ENCODE data around the gene LDLRAD3.

LDLRAD3 gene

GRCh38 chr11:35964841-35965240, 21.0 kb downstream of the LDLRAD3 start:
- Histone ChIP-seq H3K27ac (ENCODE audit: low read length) (no peak overlapping the region), H3K4me3 (ENCODE audit: low read length) (no peak overlapping the region), H3K27me3 (ENCODE audit: insufficient read depth, low read length) (no peaks in the 10 kb centered on the region), H3K9me3 (ENCODE audit: insufficient read depth, low read depth, low read length) (no peaks in the 10 kb centered on the region; the same call in 1 of the 2 replicates), H3K9ac (ENCODE audit: low read depth, low read length) (no peak overlapping the region), H3K4me1 (ENCODE audit: insufficient read depth, low read length) (peaks cover 9% of the 10 kb centered on the region), H3K36me3 (ENCODE audit: insufficient read depth, low read depth, low read length) (no peaks in the 10 kb centered on the region)

- no peak overlapping the region for H3K27ac ChIP-seq (ENCODE audit: low read length)
Observed at GRCh38 chr11:35967042-35967441, 23.2 kb downstream of the LDLRAD3 start.

GRCh38 chr11:35968386-35969088, 24.7 kb downstream of the LDLRAD3 start:
- Histone ChIP-seq H3K9me3 (ENCODE audit: insufficient read depth, low read depth, low read length) (no peaks in the 10 kb centered on the region), H3K4me1 (ENCODE audit: insufficient read depth, low read length) (peaks cover 9% of the 10 kb centered on the region), H3K36me3 (ENCODE audit: insufficient read depth, low read depth, low read length) (no peaks in the 10 kb centered on the region), H3K4me3 (ENCODE audit: low read length) (no peak overlapping the region), H3K27me3 (ENCODE audit: insufficient read depth, low read length) (no peaks in the 10 kb centered on the region), H3K9ac (ENCODE audit: low read depth, low read length) (no peak overlapping the region), H3K27ac (ENCODE audit: low read length) (no peak overlapping the region)

More at GRCh38 chr11:35967042-35967441, 23.2 kb downstream of the LDLRAD3 start:
- no peak overlapping the region for H3K9ac ChIP-seq (ENCODE audit: low read depth, low read length)
- no peaks in the 10 kb centered on the region; the same call in 1 of the 2 replicates for H3K9me3 ChIP-seq (ENCODE audit: insufficient read depth, low read depth, low read length)
- no peaks in the 10 kb centered on the region for H3K27me3 ChIP-seq (ENCODE audit: insufficient read depth, low read length)
- H3K36me3 ChIP-seq (ENCODE audit: insufficient read depth, low read depth, low read length), result no peaks in the 10 kb centered on the region
- H3K4me3 ChIP-seq (ENCODE audit: low read length), result no peak overlapping the region
- H3K4me1 ChIP-seq (ENCODE audit: insufficient read depth, low read length), result peaks cover 9% of the 10 kb centered on the region

GRCh38 chr11:35969089-35970042, 25.5 kb downstream of the LDLRAD3 start:
- Histone ChIP-seq H3K27me3 (ENCODE audit: insufficient read depth, low read length) (no peaks in the 10 kb centered on the region), H3K27ac (ENCODE audit: low read length) (no peak overlapping the region), H3K9me3 (ENCODE audit: insufficient read depth, low read depth, low read length) (peaks cover 6% of the 10 kb centered on the region), H3K9ac (ENCODE audit: low read depth, low read length) (no peak overlapping the region), H3K4me1 (ENCODE audit: insufficient read depth, low read length) (peaks cover 9% of the 10 kb centered on the region), H3K36me3 (ENCODE audit: insufficient read depth, low read depth, low read length) (no peaks in the 10 kb centered on the region), H3K4me3 (ENCODE audit: low read length) (no peak overlapping the region)

GRCh38 chr11:35970445-35970844, 26.6 kb downstream of the LDLRAD3 start:
- no peaks in the 10 kb centered on the region for H3K36me3 ChIP-seq (ENCODE audit: insufficient read depth, low read depth, low read length)
- no peak overlapping the region for H3K4me3 ChIP-seq (ENCODE audit: low read length)
- H3K9me3 ChIP-seq (ENCODE audit: insufficient read depth, low read depth, low read length), result peaks cover 6% of the 10 kb centered on the region
- H3K27ac ChIP-seq (ENCODE audit: low read length), result no peak overlapping the region
- H3K27me3 ChIP-seq (ENCODE audit: insufficient read depth, low read length), result no peaks in the 10 kb centered on the region
- H3K9ac ChIP-seq (ENCODE audit: low read depth, low read length), result no peak overlapping the region
- peaks cover 6% of the 10 kb centered on the region for H3K4me1 ChIP-seq (ENCODE audit: insufficient read depth, low read length)

- Histone ChIP-seq H3K4me3 (ENCODE audit: low read length) (no peak overlapping the region), H3K9me3 (ENCODE audit: insufficient read depth, low read depth, low read length) (peaks cover 6% of the 10 kb centered on the region), H3K9ac (ENCODE audit: low read depth, low read length) (no peak overlapping the region), H3K4me1 (ENCODE audit: insufficient read depth, low read length) (peaks cover 2% of the 10 kb centered on the region; the same call in 1 of the 2 replicates), H3K27me3 (ENCODE audit: insufficient read depth, low read length) (no peaks in the 10 kb centered on the region), H3K36me3 (ENCODE audit: insufficient read depth, low read depth, low read length) (no peaks in the 10 kb centered on the region), H3K27ac (ENCODE audit: low read length) (no peak overlapping the region)
Observed at GRCh38 chr11:35971841-35972422, 28.1 kb downstream of the LDLRAD3 start.

- Histone ChIP-seq H3K9me3 (ENCODE audit: insufficient read depth, low read depth, low read length) (peaks cover 6% of the 10 kb centered on the region), H3K9ac (ENCODE audit: low read depth, low read length) (no peak overlapping the region), H3K27ac (ENCODE audit: low read length) (no peak overlapping the region), H3K27me3 (ENCODE audit: insufficient read depth, low read length) (no peaks in the 10 kb centered on the region), H3K36me3 (ENCODE audit: insufficient read depth, low read depth, low read length) (no peaks in the 10 kb centered on the region), H3K4me3 (ENCODE audit: low read length) (no peak overlapping the region), H3K4me1 (ENCODE audit: insufficient read depth, low read length) (peaks cover 19% of the 10 kb centered on the region)
Observed at GRCh38 chr11:35974882-35975589, 31.2 kb downstream of the LDLRAD3 start.

GRCh38 chr11:35976434-35976833, 32.6 kb downstream of the LDLRAD3 start:
- H3K9ac ChIP-seq (ENCODE audit: low read depth, low read length), result no peak overlapping the region
- peaks cover 6% of the 10 kb centered on the region for H3K9me3 ChIP-seq (ENCODE audit: insufficient read depth, low read depth, low read length)
- peaks cover 26% of the 10 kb centered on the region for H3K4me1 ChIP-seq (ENCODE audit: insufficient read depth, low read length)
- no peaks in the 10 kb centered on the region for H3K36me3 ChIP-seq (ENCODE audit: insufficient read depth, low read depth, low read length)
- H3K27me3 ChIP-seq (ENCODE audit: insufficient read depth, low read length), result no peaks in the 10 kb centered on the region
- no peak overlapping the region for H3K27ac ChIP-seq (ENCODE audit: low read length)
- H3K4me3 ChIP-seq (ENCODE audit: low read length), result no peak overlapping the region

- no peak overlapping the region for H3K9ac ChIP-seq (ENCODE audit: low read depth, low read length)
- H3K9me3 ChIP-seq (ENCODE audit: insufficient read depth, low read depth, low read length), result peaks cover 6% of the 10 kb centered on the region
- no peaks in the 10 kb centered on the region for H3K27me3 ChIP-seq (ENCODE audit: insufficient read depth, low read length)
- no peak overlapping the region for H3K4me3 ChIP-seq (ENCODE audit: low read length)
- peaks cover 29% of the 10 kb centered on the region for H3K4me1 ChIP-seq (ENCODE audit: insufficient read depth, low read length)
- no peaks in the 10 kb centered on the region for H3K36me3 ChIP-seq (ENCODE audit: insufficient read depth, low read depth, low read length)
- no peak overlapping the region for H3K27ac ChIP-seq (ENCODE audit: low read length)
Observed at GRCh38 chr11:35978183-35978582, 34.3 kb downstream of the LDLRAD3 start.

- Histone ChIP-seq H3K27ac (ENCODE audit: low read length) (peak overlapping the region; percentile 6), H3K27me3 (ENCODE audit: insufficient read depth, low read length) (no peaks in the 10 kb centered on the region), H3K4me1 (ENCODE audit: insufficient read depth, low read length) (peaks cover 29% of the 10 kb centered on the region), H3K4me3 (ENCODE audit: low read length) (no peak overlapping the region), H3K9me3 (ENCODE audit: insufficient read depth, low read depth, low read length) (peaks cover 2% of the 10 kb centered on the region), H3K9ac (ENCODE audit: low read depth, low read length) (no peak overlapping the region), H3K36me3 (ENCODE audit: insufficient read depth, low read depth, low read length) (no peaks in the 10 kb centered on the region)
Observed at GRCh38 chr11:35978891-35979290, 35.0 kb downstream of the LDLRAD3 start.

GRCh38 chr11:35980686-35981390, 37.0 kb downstream of the LDLRAD3 start:
- H3K9ac ChIP-seq (ENCODE audit: low read depth, low read length), result no peak overlapping the region
- peaks cover 5% of the 10 kb centered on the region for H3K9me3 ChIP-seq (ENCODE audit: insufficient read depth, low read depth, low read length)
- H3K4me1 ChIP-seq (ENCODE audit: insufficient read depth, low read length), result peaks cover 29% of the 10 kb centered on the region
- no peak overlapping the region for H3K27ac ChIP-seq (ENCODE audit: low read length)
- H3K36me3 ChIP-seq (ENCODE audit: insufficient read depth, low read depth, low read length), result no peaks in the 10 kb centered on the region
- no peak overlapping the region for H3K4me3 ChIP-seq (ENCODE audit: low read length)
- H3K27me3 ChIP-seq (ENCODE audit: insufficient read depth, low read length), result no peaks in the 10 kb centered on the region

Measured in iPS-20b (cell line).